K562 (cell line): ENCODE data around the gene DYSF. TPM values are rescaled to one million over a fixed set of nuclear protein-coding genes. Genes with fewer than 3 reads are reported as not detected.

Experiments used
- ATAC-seq: fragments of 200-7000 bp; cut with Tn5 transposase; 3 replicates; pipeline ENCODE4 v1.9.1; 2020; ENCODE audit warnings: moderate library complexity
- BruUV-seq: library from RNA; stranded (reverse); fragments of 400-500 nt; replicated peaks from 2 replicates; lab custom pipeline; 2021; lab: Mats Ljungman, UMichigan
- CTCF ChIA-PET: fragments of 300-600 bp; formaldehyde crosslinking; extraction: SDS; loops from one replicate; lab custom pipeline; 2021; ENCODE audit warnings: low intra/inter-chr PET ratio; lab: Yijun Ruan, JAX
- POLR2A ChIA-PET: fragments of 300-600, 350-650 bp; sonication (Branson Sonifier 250); formaldehyde crosslinking; extraction: SDS; loops from one replicate; lab custom pipeline; 2021; ENCODE audit warnings: antibody characterized with exemption, inconsistent platforms; lab: Yijun Ruan, JAX
- DNase-seq, 4 experiments: peaks; one replicate each; pipeline versions ENCODE4 v3.0.0 to v3.0.0-alpha.2; 2011 to 2018; ENCODE audit warnings: low spot score in 3 of 4, mixed read lengths in 3 of 4; ENCODE audit errors: extremely low read depth in 1 of 4
- FAIRE-seq: peaks from 2 replicates; lab custom pipeline; 2011; peaks lifted over from hg19 to GRCh38; lab: Jason Lieb, UNC
- H2AFZ ChIP-seq: 2 replicates; pipeline ENCODE4 v1.6.0; 2011; ENCODE audit warnings: low read depth, low read length, control low read depth, inconsistent platforms
- H3K27ac ChIP-seq: fragments of 200-600 bp; 3 replicates; pipeline ENCODE4 v1.8.0; 2011; ENCODE audit warnings: low read depth, mild to moderate bottlenecking, control low read depth, inconsistent platforms, low read length, moderate library complexity, mixed read lengths; ENCODE audit errors: extremely low read depth
- H3K27me3 ChIP-seq, 2 experiments: fragments of 300-600 bp in 1 of 2; 2 replicates in 1 of 2; 3 replicates in 1 of 2; pipeline versions ENCODE4 v1.6.0 to v1.8.0; 2011; ENCODE audit warnings: inconsistent platforms in 2 of 2, low read length in 2 of 2, mild to moderate bottlenecking in 1 of 2, mixed read lengths in 1 of 2, moderate library complexity in 1 of 2; ENCODE audit not compliant: control insufficient read depth in 2 of 2, insufficient read depth in 2 of 2
- H3K36me3 ChIP-seq: fragments of 300-600 bp; 3 replicates; pipeline ENCODE4 v1.8.0; 2011; ENCODE audit warnings: mild to moderate bottlenecking, low read length, inconsistent platforms; ENCODE audit not compliant: control insufficient read depth, insufficient read depth
- H3K4me1 ChIP-seq, 2 experiments: fragments of 200-600 bp in 1 of 2; replicated peaks in 1 of 2; 2 replicates in 1 of 2; 3 replicates in 1 of 2; pipeline versions ENCODE4 v1.5.1 to v1.8.0; 2011; ENCODE audit warnings: inconsistent platforms in 2 of 2, low read length in 2 of 2, mild to moderate bottlenecking in 1 of 2, mixed read lengths in 1 of 2, moderate library complexity in 1 of 2; ENCODE audit not compliant: control insufficient read depth in 2 of 2, insufficient read depth in 2 of 2
- H3K4me2 ChIP-seq: 2 replicates; pipeline ENCODE4 v1.6.1; 2011; ENCODE audit warnings: low read length, control low read depth, inconsistent platforms, mixed read lengths; ENCODE audit not compliant: insufficient read depth
- H3K4me3 ChIP-seq: fragments of 200-600 bp; sonication (generic), shearing (Covaris generic); 2 replicates; pipeline ENCODE4 v1.5.1; 2016; ENCODE audit warnings: control low read depth, inconsistent platforms
- H3K79me2 ChIP-seq: fragments of 200-600 bp; 3 replicates; pipeline ENCODE4 v1.8.0; 2011; ENCODE audit warnings: low read length, inconsistent platforms; ENCODE audit not compliant: control insufficient read depth, insufficient read depth
- H3K9ac ChIP-seq, 2 experiments: 2 replicates each; pipeline versions ENCODE4 v1.6.0 to v1.6.1; 2011; ENCODE audit warnings: low read depth in 2 of 2, low read length in 2 of 2, control low read depth in 1 of 2, inconsistent platforms in 1 of 2, mild to moderate bottlenecking in 1 of 2, mixed read lengths in 1 of 2; ENCODE audit not compliant: insufficient read depth in 1 of 2
- H3K9me1 ChIP-seq: one replicate; pipeline ENCODE4 v1.6.0; 2011; ENCODE audit warnings: inconsistent platforms, mild to moderate bottlenecking, low read length, moderate library complexity; ENCODE audit not compliant: control insufficient read depth, insufficient read depth
- H3K9me3 ChIP-seq: replicated peaks from 2 replicates; pipeline ENCODE4 v1.5.1; 2011; ENCODE audit warnings: low read depth, low read length, inconsistent platforms; ENCODE audit not compliant: control insufficient read depth, insufficient read depth
- H4K20me1 ChIP-seq: replicated peaks from 2 replicates; pipeline ENCODE4 v1.6.1; 2011; ENCODE audit warnings: low read length, inconsistent platforms, mixed read lengths; ENCODE audit not compliant: control insufficient read depth, insufficient read depth
- ARID2 ChIP-seq: fragments of 450-650 bp; IDR thresholded peaks from 2 replicates; pipeline ENCODE4 v1.6.1; 2017; ENCODE audit warnings: antibody characterized with exemption, mild to moderate bottlenecking
- ASH1L ChIP-seq: fragments of 450-650 bp; IDR thresholded peaks from 2 replicates; pipeline ENCODE4 v1.6.1; 2018; ENCODE audit warnings: borderline replicate concordance, mild to moderate bottlenecking, low read depth; ENCODE audit not compliant: partially characterized antibody
- ATF4 ChIP-seq: fragments of 450-650 bp; formaldehyde crosslinking; IDR thresholded peaks from 2 replicates; pipeline ENCODE4 v1.4.0; 2022; ENCODE audit warnings: mild to moderate bottlenecking, moderate library complexity
- CREB3 ChIP-seq: fragments of 450-650 bp; conservative IDR thresholded peaks from 2 replicates; pipeline ENCODE4 v1.6.1; 2016; ENCODE audit warnings: missing genetic modification characterization, low read depth, mild to moderate bottlenecking, missing compliant biosample characterization, moderate library complexity
- CTBP1 ChIP-seq: fragments of 450-650 bp; IDR thresholded peaks from 2 replicates; pipeline ENCODE4 v1.6.1; 2016; ENCODE audit warnings: borderline replicate concordance
- HNRNPL ChIP-seq: fragments of 200-400 bp; formaldehyde crosslinking; IDR thresholded peaks from 2 replicates; pipeline ENCODE4 v1.6.1; 2017; ENCODE audit warnings: low read depth, mild to moderate bottlenecking, low read length
- POLR2AphosphoS5 ChIP-seq: IDR thresholded peaks from 2 replicates; pipeline ENCODE4 v1.6.1; 2011; ENCODE audit warnings: mild to moderate bottlenecking, low read depth, low read length, moderate library complexity; ENCODE audit not compliant: control insufficient read depth, insufficient read depth
- RBM39 ChIP-seq: fragments of 200-400 bp; formaldehyde crosslinking; optimal IDR thresholded peaks from 2 replicates; pipeline ENCODE3; 2018; ENCODE audit warnings: low read depth, low read length
- SMAD1 ChIP-seq: fragments of 150-350 bp; IDR thresholded peaks from 2 replicates; pipeline ENCODE4 v1.6.1; 2014; ENCODE audit warnings: low read length, low read depth; ENCODE audit not compliant: partially characterized antibody
- ZBTB49 ChIP-seq: sonication (generic); formaldehyde crosslinking; IDR thresholded peaks from 2 replicates; pipeline ENCODE4 v1.8.0; 2022; ENCODE audit warnings: missing genetic modification reagents, mild to moderate bottlenecking, borderline replicate concordance
- ZNF143 ChIP-seq: sonication (generic); formaldehyde crosslinking; IDR thresholded peaks from 2 replicates; pipeline ENCODE4 v1.9.0; 2022; ENCODE audit warnings: mild to moderate bottlenecking, missing genetic modification reagents
- ZNF77 ChIP-seq: fragments of 250-450 bp; sonication (Bioruptor Pico); IDR thresholded peaks from 2 replicates; pipeline ENCODE4 v1.5.0; 2020
- WGBS: fragments of 100-300 bp; shearing (Covaris generic); methylation state at CpG from one replicate; pipeline ENCODE4 v1.1.6; 2016; ENCODE audit warnings: low coverage, mixed read lengths; ENCODE audit not compliant: insufficient coverage; ENCODE audit errors: missing lambda C conversion rate; 5-methylcytosine and 5-hydroxymethylcytosine counted together
- in situ Hi-C: fragments of 300-500 bp; cut with MboI; formaldehyde crosslinking; loops from 4 replicates; pipeline ENCODE4 v1.15.0; 2018; ENCODE audit warnings: inconsistent platforms, mixed read lengths
- intact Hi-C: fragments of 100-400 bp; cut with micrococcal nuclease; formaldehyde crosslinking; loops from 2 replicates; pipeline ENCODE4 v1.14.2; 2022
- polyA plus RNA-seq, 8 experiments: library from polyadenylated mRNA; depleted of rRNA in 4 of 8; stranded (reverse) in 5 of 8; unstranded in 3 of 8; fragments of >200 nt; fragmentation: Nextera tagmentation in 2 of 8; fragmentation: Illumina TruSeq in 1 of 8; extraction: Ambion mirVana in 2 of 8; extraction: Trizol in 1 of 8; gene quantifications; 2 replicates each; pipeline versions ENCODE4 v1.2.1 to v1.2.3, GENCODE V29; 2011 to 2014; ENCODE audit warnings: inconsistent platforms in 1 of 8, missing spikeins in 1 of 8
- total RNA-seq, 7 experiments: library from RNA; depleted of rRNA in 6 of 7; stranded (reverse); fragments of >200 nt in 6 of 7; fragmentation: Illumina TruSeq in 2 of 7; extraction: Trizol in 2 of 7; gene quantifications; 2 replicates each; pipeline versions ENCODE4 v1.2.1 to v1.2.3, GENCODE V29; 2011 to 2021; ENCODE audit warnings: low replicate concordance in 1 of 7

DYSF gene
- total and polyA plus RNA-seq, 9 of the 15 experiments (the other 6 are each of a cell fraction or from before 2014, with no cell fraction given): 0.01 to 0.80 (median 0.29) TPM

GRCh38 chr2:71610671-71611070, 157.3 kb downstream of the DYSF start:
- peaks cover 0 to 57% of the 10 kb centered on the region in 2 experiments; a peak in 2 of 5 replicates for H3K27me3 ChIP-seq
- H3K9me1 ChIP-seq: no peaks in the 10 kb centered on the region
- ATAC-seq: no peak
- DNase-seq: no peak
- CTCF ChIA-PET: interaction anchor here (1.5 kb wide), 1 partner anchor 188 kb away, joined by 5 read pairs; no protein-coding TSS in a partner anchor
- H3K9ac ChIP-seq: no peak overlapping the region
- BruUV-seq: no TSS peak
- H3K9me3 ChIP-seq: no peaks in the 10 kb centered on the region
- H3K79me2 ChIP-seq: no peaks in the 10 kb centered on the region
- H2AFZ ChIP-seq: no peak overlapping the region
- 0 out of 2 replicates have a peak, but pooled peaks cover 11% of the 10 kb centered on the region for H4K20me1 ChIP-seq
- intact Hi-C loops: no loop called here
- in situ Hi-C loops: no loop called here
- FAIRE-seq: no peak
- TF ChIP-seq ZNF77 (CRISPR knock-in tag): no peak
- no peak for TF ChIP-seq RBM39
- TF ChIP-seq ASH1L: no peak
- no peak for TF ChIP-seq CREB3 (tag)
- TF ChIP-seq, all 486 proteins: peak for 0
- no peak overlapping the region for H3K4me2 ChIP-seq
- no peak overlapping the region for H3K4me3 ChIP-seq
- WGBS: 10% methylated on average over 7 of the region's 7 CpGs
- H3K4me1 ChIP-seq: peaks cover 8 to 10% of the 10 kb centered on the region in 2 experiments
- H3K27ac ChIP-seq: no peak overlapping the region
- POLR2A ChIA-PET: no interaction called here
- no peaks in the 10 kb centered on the region for H3K36me3 ChIP-seq

GRCh38 chr2:71611247-71611646, 157.9 kb downstream of the DYSF start:
- no TSS peak for BruUV-seq
- Histone ChIP-seq H3K27ac (no peak overlapping the region), H3K4me3 (no peak overlapping the region), H3K9ac (no peak overlapping the region), H3K9me3 (no peaks in the 10 kb centered on the region), H4K20me1 (0 out of 2 replicates have a peak, but pooled peaks cover 8% of the 10 kb centered on the region), H3K79me2 (no peaks in the 10 kb centered on the region), H3K9me1 (no peaks in the 10 kb centered on the region), H3K4me1 (peaks cover 2 to 6% of the 10 kb centered on the region in 2 experiments; a peak in 4 of 5 replicates), H3K27me3 (peaks cover 0 to 52% of the 10 kb centered on the region in 2 experiments; a peak in 2 of 5 replicates), H2AFZ (no peak overlapping the region), H3K36me3 (no peaks in the 10 kb centered on the region), H3K4me2 (no peak overlapping the region)
- ChIA-PET POLR2A (no interaction called here), CTCF (no interaction called here)
- 12% methylated on average over 12 of the region's 12 CpGs for WGBS
- intact Hi-C loops (no loop called here), in situ Hi-C loops (no loop called here)
- ATAC-seq: no peak
- DNase-seq: no peak
- FAIRE-seq: no peak
- no peak for TF ChIP-seq POLR2AphosphoS5
- no peak for TF ChIP-seq ATF4 (CRISPR knock-in tag)
- TF ChIP-seq HNRNPL: no peak
- no peak for TF ChIP-seq ZBTB49 (CRISPR knock-in tag)
- no peak for TF ChIP-seq ZNF143
- TF ChIP-seq SMAD1: no peak
- no peak for TF ChIP-seq ARID2
- TF ChIP-seq CTBP1: no peak
